Measurements from ENCODE around the gene CD58. TPM values are rescaled to one million over a fixed set of nuclear protein-coding genes. Genes with fewer than 3 reads are reported as not detected.
"Not testable (repeated sequence)": the region's sequence is repeated elsewhere in the genome, so short reads cannot be mapped to it uniquely, and the experiment has no call there.

CD58 gene
- total RNA-seq, 1 donor from 2014 or later, result 31.8 TPM

DNA sequence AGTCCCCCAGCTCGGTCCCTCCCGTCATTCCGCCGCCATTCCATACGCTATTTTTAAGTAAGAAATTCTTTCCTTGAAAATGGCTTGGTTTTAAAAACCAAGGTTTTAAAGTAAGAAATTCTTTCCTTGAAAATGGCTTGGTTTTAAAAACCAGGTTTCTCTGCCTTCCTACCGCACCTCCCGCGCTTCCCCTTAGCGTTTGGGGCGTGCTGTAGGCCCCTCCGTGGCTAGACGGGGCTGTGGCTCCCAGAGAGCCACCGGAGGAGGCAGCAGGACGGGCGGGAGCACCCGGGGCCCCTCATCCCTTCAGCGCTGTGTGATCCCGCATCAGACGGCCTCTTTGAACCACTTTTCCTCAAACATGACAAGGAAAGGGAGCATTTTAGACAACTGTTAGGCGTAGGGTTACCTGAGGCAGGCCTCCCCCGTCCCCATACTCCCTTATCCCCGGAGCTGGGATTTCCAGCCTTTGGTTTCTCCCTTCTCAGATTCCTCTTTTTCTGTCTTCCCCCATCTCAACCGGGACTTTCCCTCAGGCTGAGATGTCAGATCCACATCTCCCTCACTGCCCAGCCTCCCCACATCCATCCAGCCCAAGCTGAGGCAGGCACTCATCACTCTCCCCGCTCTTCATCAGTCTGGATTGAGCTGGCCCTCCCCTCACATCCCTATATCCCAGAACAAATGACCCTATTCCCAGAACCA lies 541 bp upstream of the CD58 start:
- DNase-seq (ENCODE audit: low spot score), result peak; percentile 17

GRCh38 chr1:116569776-116570357 lies 959 bp downstream of the CD58 start:
- no peak for DNase-seq (ENCODE audit: low spot score)

DNA sequence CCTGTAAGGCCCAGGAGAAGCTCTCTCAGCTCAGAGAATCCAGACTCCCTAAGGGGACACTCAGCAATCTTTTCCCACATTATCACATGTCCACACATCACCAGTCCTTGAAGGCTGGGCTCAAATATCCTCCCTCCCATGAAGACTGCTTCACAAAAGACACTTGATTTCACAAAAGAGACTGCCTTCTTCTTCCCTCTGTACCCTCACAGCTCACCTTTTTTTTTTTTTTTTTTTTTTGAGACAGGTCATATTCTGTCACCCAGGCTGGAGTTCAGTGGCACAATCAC lies 1.5 kb downstream of the CD58 start:
- no peak for DNase-seq (ENCODE audit: low spot score)

GRCh38 chr1:116568662-116569380 lies 2.0 kb downstream of the CD58 start:
- no peak for DNase-seq (ENCODE audit: low spot score)

- DNase-seq (ENCODE audit: low spot score), result no peak
Observed at GRCh38 chr1:116567790-116568661, 2.8 kb downstream of the CD58 start.

DNA sequence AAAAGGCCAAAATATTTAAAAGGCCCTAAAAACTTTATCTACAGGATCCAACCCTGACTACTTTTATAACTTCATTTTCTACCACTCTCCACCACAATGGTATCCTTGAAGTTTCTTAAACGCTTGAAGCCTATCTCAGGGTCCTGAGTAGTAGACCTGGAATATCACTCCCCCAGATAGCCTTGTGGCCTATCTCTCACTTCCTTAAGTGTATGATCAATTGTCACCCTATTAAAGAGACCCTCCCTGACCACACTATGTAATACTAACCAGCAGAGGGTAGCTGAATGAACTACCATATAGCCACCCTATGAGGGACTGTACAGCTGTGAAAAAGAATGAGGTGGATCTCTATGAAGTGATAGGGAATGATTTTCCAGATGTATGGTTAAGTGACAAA lies 5.6 kb downstream of the CD58 start:
- DNase-seq (ENCODE audit: low spot score), result no peak

- no peak for DNase-seq (ENCODE audit: low spot score)
Observed at GRCh38 chr1:116564426-116564825, 6.4 kb downstream of the CD58 start.

DNA sequence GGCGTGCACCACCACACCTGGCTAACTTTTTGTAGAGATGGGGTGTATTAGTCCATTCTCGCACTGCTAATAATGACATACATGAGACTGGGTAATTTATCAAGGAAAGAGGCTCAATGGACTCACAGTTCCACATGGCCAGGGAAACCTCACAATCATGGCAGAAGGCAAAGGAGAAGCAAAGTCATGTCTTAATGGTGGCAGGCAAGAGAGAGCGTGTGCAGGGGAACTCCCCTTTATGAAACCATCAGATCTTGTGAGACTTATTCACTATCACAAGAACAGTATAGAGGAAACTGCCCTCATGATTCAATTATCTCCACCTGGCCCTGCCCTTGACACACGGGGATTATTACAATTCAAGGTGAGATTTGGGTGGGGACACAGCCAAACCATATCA lies 8.4 kb downstream of the CD58 start:
- DNase-seq (ENCODE audit: low spot score), result not testable (repeated sequence)

- no peak for DNase-seq (ENCODE audit: low spot score)
Observed at GRCh38 chr1:116561563-116561962, 9.3 kb downstream of the CD58 start.

DNA sequence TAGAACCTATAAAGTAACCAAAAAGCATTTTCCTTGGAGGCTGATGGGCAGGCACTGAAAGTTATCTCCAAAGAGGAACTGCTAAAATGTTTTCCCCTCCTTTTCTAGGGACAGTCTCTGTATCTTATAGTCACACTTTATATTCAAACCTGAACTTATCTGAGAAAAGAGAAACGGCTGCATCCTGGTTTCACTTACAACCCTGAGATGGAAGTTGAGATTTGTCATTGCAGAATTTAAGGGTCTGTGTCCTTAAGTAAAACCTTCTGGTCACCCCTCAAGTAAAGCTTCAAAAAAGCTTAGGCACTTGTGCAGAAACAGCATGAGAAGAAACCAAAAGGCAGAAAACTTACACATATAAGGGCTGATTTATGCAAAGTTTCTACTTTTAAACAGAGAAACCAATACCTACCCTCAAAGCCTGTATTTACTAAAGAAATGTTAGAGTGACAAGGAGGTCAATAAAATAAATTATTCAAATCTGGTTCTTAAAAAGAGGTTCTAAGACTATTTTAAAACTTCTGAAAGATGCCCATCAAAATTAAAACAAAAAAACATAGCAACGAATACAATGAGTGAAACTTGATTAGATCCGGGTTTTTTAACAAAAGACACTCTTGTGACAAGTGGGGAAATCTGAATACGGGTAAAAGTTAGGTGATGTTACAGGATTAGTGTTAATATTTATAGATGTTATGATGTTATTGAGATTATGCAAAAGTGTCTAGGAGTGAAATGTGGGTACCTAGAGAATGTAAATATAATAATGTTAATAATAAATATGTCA lies 9.9 kb downstream of the CD58 start:
- no peak for DNase-seq (ENCODE audit: low spot score)

GRCh38 chr1:116559304-116559761 lies 11.5 kb downstream of the CD58 start:
- DNase-seq (ENCODE audit: low spot score), result no peak

DNA sequence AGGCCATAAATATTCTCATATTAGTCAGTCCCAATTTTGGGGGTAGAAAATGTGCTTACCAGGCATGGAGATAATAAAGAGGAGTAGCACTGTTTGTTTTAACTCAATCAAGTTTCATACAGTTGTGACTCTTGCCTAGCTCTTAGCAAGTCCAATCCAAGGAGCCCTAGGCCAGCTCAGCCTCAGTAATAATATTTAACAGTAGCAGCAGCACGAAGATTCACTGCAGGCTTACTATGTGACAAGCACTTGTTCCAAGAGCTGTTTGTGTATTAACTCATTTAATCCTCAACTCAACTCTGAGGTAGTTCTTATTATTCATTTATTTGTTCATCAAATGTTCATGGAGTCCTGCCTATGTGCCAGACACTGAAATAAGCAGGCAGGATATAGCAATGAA lies 12.3 kb downstream of the CD58 start:
- no peak for DNase-seq (ENCODE audit: low spot score)

DNA sequence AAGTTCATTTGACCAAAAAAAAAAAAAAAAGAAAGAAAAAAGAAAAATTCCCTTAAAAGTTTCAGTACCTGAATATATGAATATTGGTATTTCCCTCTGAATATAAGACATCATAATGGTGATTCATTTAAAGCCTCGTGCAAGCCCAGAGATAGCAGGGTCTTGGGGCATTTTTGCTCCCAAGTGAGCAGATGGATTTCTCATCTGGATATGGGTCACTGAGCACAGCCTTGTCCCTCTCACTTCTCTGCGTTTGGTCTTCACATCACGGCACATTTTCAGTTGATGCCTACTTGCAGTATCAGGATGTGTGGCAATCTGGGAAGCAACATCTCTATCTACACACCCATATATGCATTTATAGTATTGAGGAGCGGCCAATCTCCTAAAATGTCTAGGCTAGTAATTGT lies 12.7 kb downstream of the CD58 start:
- no peak for DNase-seq (ENCODE audit: low spot score)

DNA sequence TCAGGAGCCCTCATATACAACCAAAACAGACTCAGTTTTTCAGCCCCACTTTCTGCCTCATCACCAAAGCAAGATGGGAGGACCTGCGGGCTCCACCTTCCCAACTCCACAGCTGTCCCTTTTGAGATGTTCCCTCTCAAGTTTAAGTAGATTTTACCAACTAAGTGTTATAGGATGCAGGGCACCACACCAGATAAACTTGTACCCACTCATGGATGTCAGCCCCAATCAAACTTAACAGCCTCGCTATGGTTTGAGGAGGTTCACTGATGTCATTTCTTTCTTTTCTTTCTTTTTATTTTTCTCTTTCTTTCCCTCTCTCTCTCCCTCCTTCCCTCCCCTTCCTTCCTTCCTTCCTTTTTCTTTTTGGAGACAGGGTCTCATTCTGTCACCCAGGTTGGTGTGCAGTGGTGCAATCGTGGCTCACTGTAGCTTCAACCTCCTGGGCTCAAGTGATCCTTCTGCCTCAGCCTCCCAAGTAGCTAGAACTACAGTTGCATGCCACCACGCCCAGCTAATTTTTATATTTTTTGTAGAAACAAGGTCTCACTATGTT lies 13.4 kb downstream of the CD58 start:
- DNase-seq (ENCODE audit: low spot score), result no peak

DNA sequence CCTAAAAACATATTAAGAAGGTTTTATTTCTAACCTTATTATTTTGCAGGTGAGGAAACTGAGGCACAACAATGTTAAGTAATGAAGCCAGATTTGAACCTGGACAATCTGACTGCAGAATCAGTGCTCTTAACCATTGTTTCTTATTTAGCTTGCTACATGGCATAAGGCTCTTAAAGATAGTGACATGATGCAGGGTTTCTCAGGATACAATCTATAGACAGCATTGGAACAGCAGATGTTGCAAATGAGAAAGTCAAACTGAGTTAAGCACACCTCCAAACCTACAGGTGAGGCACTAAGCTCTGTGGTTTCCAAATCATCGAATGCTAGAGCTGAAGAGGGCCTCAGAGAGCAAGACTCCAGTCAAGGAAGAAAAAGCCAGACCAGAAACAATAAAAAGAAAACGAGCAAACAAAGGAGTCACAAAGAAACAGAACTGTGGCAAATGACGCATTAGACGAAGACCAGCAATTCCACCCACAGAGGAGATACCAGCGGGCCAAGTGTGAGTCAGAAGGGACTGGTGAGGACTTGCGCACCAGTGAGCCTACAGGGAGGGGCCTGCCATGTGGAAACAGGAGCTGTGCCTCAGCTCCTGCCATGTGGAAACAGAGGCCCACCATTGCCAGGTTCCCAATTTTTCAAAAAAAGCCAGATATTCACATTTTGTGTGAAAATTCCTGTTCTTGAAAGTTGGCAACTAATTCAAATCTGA lies 14.4 kb downstream of the CD58 start:
- DNase-seq (ENCODE audit: low spot score), result no peak

- no peak for DNase-seq (ENCODE audit: low spot score)
Observed at GRCh38 chr1:116554924-116555323, 15.9 kb downstream of the CD58 start.

- no peak for DNase-seq (ENCODE audit: low spot score)
Observed at GRCh38 chr1:116553386-116554115, 17.3 kb downstream of the CD58 start.

DNA sequence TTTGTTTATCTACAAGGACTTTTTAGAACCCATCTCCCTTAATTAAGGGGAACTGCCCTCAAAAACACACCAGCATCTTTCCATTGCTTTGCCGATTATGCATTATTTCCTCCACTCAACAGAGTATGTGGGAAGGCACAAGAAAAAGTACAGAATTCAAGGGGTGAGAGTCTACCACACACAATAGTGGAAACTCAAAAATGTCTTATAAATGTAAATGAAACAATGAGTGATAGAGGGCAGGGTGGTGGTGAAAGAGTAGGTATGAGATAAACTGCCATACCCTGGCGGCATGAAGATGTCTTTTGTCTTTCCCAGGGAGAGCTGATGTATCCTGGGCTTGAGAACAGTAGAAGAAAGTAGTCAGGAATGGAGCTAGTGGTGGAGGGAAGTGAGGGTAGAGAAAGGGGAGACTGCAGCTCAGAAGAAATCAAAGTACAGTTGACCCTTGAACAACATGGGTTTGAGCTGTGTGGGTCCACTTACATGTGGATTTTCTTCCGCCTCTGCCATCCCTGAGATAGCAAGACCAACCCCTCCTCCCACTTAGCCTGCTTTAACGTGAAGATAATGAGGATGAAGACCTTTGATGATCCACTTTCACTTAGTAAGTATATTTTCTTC lies 24.4 kb downstream of the CD58 start:
- no peak for DNase-seq (ENCODE audit: low spot score)

GRCh38 chr1:116545359-116545705 lies 25.5 kb downstream of the CD58 start:
- DNase-seq (ENCODE audit: low spot score), result no peak
